HG02610 (cell line): ENCODE results near the gene MAOA.
"Not testable (repeated sequence)": the region's sequence is repeated elsewhere in the genome, so short reads cannot be mapped to it uniquely, and the experiment has no call there.

Experiments used
- ATAC-seq: cut with Tn5 transposase; IDR thresholded peaks from one replicate; pipeline ENCODE4 v1.9.1; 2021; ENCODE audit warnings: mild to moderate bottlenecking, moderate library complexity; ENCODE audit not compliant: unreplicated experiment

Gene MAOA

DNA sequence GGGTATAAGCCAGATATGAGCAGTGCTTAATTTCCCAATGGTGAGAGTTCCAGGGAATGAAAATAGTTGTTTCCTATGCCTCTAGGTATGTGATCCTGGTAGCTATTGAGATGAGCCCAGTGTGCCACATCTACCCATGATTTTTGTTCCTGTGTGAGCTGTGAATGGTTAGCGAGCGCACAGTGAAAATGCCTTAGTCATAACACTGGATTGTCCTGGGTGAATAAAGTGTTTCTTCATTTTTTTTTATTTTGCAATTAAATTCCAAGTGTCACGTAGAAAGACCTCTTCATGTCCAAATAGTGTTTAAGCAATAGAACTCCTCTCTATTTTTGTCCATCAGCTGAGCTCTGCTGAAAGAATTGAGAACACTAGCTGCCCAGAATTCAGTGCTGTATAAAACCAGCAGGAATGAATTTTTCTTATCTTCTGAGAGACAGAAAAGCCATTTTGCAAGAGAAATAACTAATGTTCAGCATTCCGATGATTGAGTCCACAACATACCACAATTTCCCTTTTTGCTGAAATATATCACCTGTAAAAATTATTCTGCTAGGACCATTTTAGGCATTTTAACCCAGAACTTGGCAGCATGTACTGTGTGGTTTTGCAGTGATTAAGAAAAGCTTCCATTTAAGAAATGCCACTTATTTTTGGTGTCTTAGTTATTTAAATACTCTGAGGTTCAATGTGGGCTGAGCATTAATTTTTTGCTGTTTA, 5.6 kb downstream of the MAOA start:
- no peak for ATAC-seq

DNA sequence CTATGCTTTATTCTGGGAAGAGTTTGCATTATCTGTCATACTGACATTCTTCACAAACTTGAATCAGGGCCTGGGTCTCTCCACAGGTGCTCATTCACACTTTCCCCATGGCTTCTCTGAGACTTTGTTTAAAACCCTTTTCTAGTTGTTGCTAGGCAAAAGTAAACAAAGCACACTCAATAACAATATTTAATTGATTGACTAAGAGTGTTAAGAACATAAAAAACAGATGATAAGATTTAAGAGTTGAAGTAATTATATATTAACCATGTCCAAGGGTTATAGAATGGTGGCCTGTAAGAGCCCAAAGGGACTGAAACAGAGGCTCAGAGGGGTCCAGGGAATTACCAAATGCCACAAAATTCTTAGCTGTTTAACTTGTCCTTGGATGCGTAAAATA, 7.1 kb downstream of the MAOA start:
- ATAC-seq, result no peak

- ATAC-seq, result no peak
Measured at GRCh38 chrX:43664258-43664657, 8.2 kb downstream of the MAOA start.

GRCh38 chrX:43664708-43665107, 8.6 kb downstream of the MAOA start:
- no peak for ATAC-seq

DNA sequence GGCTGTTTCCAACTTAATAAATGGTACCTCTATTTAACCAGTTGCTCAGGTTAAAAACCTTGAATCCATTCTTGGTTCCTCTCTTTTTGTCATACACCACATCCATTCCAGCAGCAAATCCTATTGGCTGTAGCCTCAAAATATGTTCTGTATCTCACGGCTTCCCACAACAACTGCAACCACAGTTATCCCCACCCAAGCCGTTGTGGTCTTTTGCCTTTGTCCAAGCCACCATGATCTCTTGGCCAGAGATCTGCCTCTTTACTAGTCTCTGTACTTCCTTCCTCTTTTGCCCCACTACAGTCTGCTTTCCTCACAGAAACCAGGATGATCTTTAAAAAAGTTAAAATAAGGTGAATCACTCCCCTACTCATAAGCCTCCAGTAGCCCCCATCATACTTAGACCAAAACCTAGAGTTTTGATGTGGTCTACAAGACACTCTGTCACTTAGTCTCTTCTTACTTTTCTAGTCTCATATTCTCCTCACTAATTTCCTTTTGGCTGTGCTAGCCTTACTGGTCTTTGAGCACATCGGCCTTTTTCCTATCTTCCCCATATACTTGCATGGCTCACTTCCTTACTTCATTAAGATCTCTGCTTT, 10.3 kb downstream of the MAOA start:
- ATAC-seq, result no peak

DNA sequence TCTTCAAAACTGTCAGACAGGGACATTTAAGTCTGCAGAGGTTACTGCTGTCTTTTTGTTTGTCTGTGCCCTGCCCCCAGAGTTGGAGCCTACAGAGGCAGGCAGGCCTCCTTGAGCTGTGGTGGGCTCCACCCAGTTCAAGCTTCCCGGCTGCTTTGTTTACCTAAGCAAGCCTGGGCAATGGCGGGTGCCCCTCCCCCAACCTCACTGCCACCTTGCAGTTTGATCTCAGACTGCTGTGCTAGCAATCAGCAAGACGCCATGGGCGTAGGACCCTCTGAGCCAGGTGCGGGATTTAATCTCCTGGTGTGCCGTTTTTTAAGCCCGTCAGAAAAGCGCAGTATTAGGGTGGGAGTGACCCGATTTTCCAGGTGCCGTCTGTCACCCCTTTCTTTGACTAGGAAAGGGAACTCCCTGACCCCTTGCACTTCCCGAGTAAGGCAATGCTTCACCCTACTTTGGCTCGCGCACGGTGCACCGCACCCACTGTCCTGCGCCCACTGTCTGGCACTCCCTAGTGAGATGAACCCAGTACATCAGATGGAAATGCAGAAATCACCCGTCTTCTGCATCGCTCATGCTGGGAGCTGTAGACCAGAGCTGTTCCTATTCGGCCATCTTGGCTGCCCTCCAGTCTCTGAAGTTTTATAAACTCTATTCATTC, 20.0 kb downstream of the MAOA start:
- ATAC-seq, result not testable (repeated sequence)

- no peak for ATAC-seq
Measured at GRCh38 chrX:43676971-43677572, 21.0 kb downstream of the MAOA start.

- ATAC-seq, result no peak
Measured at GRCh38 chrX:43677993-43678392, 21.9 kb downstream of the MAOA start.

DNA sequence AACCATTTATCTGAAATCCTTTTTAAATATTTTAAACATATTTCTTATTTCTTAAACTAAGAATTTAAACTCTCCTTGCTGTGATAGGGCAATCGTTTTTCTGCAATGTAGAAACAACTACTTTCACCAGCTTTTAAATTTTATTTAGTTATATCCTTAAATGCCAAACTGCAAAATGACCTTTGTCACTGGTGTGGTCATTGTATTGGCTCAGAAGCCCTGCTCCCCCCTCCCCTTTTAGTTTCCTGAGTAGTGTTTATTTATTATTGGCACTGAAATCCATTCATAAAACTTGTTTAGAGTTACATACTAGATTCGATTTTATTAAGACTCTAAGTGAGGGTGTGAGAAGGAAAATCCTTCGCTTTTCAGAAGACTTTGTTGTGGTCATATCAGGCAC, 23.0 kb downstream of the MAOA start:
- ATAC-seq, result no peak

GRCh38 chrX:43679778-43680177, 23.7 kb downstream of the MAOA start:
- ATAC-seq, result no peak

- no peak for ATAC-seq
Measured at GRCh38 chrX:43682726-43683125, 26.6 kb downstream of the MAOA start.

GRCh38 chrX:43685221-43685620, 29.1 kb downstream of the MAOA start:
- ATAC-seq, result no peak

DNA sequence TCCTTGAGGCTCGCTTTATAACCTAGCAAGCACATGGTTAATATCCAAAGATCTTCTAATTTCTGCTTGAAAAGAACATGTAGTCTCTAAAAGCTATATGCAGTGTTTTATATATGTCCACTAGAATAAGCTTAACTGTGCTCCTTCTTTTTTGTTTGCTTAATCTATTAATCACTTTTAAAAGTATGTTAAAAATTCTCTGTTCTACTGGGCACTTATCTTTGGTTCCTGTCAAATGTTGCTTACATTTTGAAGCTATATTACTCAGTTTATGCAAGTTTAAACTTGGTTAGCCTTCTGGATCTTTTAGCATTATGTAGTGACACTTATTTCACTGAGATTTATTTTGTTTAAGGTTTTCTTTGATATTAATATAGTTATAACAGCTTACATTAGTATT, 32.5 kb downstream of the MAOA start:
- ATAC-seq, result no peak

GRCh38 chrX:43693602-43694406, 37.7 kb downstream of the MAOA start:
- ATAC-seq, result no peak

GRCh38 chrX:43699475-43699874, 43.4 kb downstream of the MAOA start:
- ATAC-seq, result no peak

DNA sequence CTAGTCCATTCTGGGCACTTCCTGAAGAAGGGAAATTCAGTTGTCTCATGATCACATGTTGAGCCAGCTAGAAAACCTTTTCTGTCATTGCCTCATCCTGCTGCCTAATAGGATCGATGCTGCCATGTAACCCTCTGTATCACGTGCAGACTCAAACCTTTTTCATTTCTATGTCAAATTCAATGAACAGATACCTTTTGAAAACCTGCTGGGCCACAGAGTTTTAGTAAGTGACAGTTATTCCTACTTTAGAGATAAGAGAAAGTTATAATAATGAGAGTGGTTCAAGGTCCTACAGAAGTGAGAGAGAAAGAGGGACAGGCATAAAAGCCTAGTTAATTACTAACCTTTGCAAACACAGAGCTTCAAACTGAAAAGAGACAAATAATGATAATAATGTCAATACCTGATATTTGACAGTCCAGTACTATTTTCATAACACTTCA, 46.0 kb downstream of the MAOA start:
- no peak for ATAC-seq

- no peak for ATAC-seq
Measured at GRCh38 chrX:43702660-43703059, 46.6 kb downstream of the MAOA start.

DNA sequence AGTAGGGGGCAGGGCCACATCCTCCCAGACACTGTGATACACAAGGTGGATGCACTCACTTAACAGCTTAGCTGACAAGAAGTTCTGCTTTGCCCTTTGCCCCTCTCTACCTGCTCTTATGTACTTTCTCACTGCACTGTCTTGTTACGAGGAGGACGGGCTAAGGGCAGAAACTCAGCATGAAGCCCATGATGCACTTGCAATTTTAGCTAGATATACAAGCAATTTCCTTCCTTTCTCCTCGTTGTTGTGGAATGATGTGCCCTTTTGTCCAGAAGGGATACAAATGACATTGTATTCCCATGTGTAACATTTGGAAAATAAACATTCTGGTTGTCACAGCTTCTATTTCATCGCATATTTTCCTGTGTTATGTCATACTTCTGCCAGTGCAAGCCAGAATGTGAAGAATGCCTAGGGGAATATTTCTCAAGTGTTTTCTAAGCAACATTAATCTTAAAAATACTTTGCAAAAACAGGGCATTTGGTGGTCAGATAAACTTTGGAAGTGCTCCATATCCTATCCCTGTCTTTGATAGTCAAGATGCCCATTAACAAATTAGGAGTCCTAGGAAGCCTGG, 47.2 kb downstream of the MAOA start:
- no peak for ATAC-seq

DNA sequence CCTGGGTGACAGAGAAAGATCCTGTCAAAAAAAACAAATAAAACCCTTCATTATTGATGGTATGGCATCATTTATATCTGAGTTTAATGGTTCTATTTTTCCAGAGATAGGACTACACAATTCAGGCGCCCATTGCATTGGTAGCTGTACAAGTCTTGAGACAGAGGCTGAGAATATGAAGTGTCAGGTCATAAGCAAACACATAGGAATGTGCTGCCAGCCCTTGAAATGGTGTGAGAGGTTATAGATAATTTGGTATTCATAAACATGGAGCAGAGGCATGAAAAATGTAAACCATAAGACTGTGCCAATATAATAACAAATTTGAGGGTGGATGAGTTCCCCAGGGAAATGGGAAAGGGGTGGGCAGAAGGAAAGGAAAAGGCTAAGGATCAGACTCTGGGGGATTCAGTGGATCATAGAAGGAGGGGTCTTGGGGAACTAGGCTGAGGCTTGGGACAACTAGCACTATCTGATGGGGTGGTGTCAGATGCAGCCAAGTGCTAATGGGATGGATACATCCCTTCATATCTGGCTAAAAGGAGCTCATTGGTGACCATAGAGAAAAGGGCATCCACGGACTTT, 50.8 kb downstream of the MAOA start:
- ATAC-seq, result no peak

DNA sequence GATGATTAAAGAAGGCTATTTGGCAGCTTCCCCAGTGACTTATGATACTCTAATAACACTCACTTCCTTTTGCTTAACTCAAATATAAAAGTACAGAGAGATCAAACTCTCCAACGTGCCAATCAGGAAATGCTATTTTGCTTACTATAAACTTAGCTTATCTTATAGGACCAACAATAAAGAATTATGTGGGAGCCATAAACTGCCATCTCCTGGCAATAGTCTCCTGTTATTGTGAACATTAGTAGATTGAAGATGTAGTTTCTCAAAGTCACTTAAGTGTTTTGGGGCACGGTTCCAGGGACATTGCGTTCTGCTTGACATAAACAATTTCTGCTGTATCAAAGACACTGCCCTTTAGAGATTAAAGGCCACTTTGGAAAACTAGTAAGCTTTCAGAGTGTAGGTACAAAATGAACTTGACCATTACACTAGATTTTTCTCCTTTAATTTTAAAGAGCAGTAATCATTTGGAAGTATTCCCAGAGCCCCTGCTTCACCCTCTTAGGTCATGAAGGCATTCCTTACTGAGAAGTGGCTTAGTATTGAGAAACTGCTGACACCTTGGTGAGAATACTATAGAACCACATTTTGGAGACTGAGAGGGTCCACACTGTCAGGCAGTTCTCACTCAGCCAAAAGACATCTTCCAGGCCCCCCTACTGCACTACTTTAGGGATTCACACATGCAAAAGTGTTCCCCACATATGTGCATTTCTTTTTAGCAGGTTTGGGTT, 51.9 kb downstream of the MAOA start:
- ATAC-seq, result no peak
